Measurements from ENCODE around the gene PAX8. TPM values are rescaled to one million over a fixed set of nuclear protein-coding genes. Genes with fewer than 3 reads are reported as not detected.

Gene PAX8
- total RNA-seq, 4 donors from 2014 or later: 2.3 to 7.7 (median 5.6) TPM

DNA sequence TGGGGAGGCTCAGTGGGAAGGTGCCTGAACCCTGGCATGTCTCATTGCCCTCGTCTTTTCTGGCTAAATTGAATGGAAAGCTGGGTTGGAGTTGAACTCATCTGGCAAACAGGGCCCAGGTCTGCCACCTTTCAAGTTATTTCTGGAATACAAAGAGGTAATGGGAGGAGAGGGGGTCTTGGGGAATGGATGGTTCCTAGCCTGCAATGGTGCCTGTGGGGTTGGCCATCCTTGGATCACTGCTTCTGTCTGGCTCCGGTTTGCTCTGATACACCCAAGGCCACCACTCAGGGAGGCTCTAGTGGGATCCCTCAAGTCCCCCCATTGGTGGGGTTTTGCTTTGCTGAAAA is 59.7 kb downstream of the PAX8 start:
- Histone ChIP-seq H3K9me3 (no peaks in the 10 kb centered on the region), H3K36me3 (no peaks in the 10 kb centered on the region), H3K27ac (no peak overlapping the region), H3K27me3 (no peaks in the 10 kb centered on the region), H3K4me1 (peaks cover 37% of the 10 kb centered on the region), H3K4me3 (no peak overlapping the region)
- no peak for TF ChIP-seq POLR2A (IDR thresholded peaks at IDR 0.05)
- TF ChIP-seq, protein P1, sequence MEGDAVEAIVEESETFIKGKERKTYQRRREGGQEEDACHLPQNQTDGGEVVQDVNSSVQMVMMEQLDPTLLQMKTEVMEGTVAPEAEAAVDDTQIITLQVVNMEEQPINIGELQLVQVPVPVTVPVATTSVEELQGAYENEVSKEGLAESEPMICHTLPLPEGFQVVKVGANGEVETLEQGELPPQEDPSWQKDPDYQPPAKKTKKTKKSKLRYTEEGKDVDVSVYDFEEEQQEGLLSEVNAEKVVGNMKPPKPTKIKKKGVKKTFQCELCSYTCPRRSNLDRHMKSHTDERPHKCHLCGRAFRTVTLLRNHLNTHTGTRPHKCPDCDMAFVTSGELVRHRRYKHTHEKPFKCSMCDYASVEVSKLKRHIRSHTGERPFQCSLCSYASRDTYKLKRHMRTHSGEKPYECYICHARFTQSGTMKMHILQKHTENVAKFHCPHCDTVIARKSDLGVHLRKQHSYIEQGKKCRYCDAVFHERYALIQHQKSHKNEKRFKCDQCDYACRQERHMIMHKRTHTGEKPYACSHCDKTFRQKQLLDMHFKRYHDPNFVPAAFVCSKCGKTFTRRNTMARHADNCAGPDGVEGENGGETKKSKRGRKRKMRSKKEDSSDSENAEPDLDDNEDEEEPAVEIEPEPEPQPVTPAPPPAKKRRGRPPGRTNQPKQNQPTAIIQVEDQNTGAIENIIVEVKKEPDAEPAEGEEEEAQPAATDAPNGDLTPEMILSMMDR (IDR thresholded peaks at IDR 0.05): no peak
- TF ChIP-seq POLR2AphosphoS5 (IDR thresholded peaks at IDR 0.05): no peak
- no peak for TF ChIP-seq EP300 (IDR thresholded peaks at IDR 0.05)
- DNase-seq (ENCODE audit: low spot score in 2 of 2): no peak
- 96% methylated on average over 2 of the region's 2 CpGs for WGBS

DNA sequence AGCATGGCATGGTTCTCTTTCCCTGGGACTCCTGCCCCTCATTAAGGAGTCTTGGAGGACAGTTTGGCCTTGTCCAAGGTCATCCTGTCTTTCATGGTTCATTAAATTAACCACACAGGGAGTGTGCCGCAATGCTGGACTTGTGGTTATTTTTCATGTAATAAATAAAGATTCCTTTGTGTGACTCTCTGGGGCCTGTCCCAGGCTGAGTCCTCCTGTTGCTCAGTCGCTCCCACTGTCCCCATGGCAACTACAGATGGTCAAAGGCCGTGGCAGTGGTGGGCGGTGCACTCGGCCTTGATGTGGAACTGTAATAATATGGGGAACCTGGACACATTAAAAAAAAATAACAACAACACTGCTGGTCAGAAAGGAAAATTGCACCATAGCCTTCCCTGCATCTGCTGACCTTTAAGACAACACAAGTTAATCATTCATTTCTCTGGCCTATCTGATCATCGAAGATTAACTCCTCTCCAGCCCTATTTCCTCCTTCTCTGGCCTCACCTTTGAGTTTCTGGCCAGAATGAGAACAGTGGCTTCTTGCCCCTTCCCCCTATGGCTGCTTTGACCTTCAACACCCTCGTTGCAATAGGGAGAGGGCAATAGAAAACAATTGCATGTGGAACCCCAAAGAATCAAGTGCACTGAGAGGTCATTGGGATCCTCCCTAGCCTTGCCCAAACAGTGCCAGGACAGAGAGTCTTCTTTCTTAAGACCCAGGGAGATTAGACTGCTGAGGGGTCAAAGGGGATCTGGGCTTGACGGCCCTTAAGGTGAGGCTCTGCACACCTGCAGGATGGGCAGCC is 60.2 kb downstream of the PAX8 start:
- 66% methylated on average over 8 of the region's 8 CpGs for WGBS
- H3K36me3 ChIP-seq: no peaks in the 10 kb centered on the region
- H3K27ac ChIP-seq: peak overlapping the region; percentile 74
- H3K9me3 ChIP-seq: no peaks in the 10 kb centered on the region
- no peak for TF ChIP-seq POLR2A (IDR thresholded peaks at IDR 0.05)
- no peak for TF ChIP-seq POLR2AphosphoS5 (IDR thresholded peaks at IDR 0.05)
- TF ChIP-seq, protein P1 (IDR thresholded peaks at IDR 0.05): no peak
- TF ChIP-seq EP300 (IDR thresholded peaks at IDR 0.05): no peak
- H3K27me3 ChIP-seq: no peaks in the 10 kb centered on the region
- H3K4me1 ChIP-seq: peaks cover 40% of the 10 kb centered on the region
- H3K4me3 ChIP-seq: no peak overlapping the region
- no peak for DNase-seq (ENCODE audit: low spot score in 2 of 2)

DNA sequence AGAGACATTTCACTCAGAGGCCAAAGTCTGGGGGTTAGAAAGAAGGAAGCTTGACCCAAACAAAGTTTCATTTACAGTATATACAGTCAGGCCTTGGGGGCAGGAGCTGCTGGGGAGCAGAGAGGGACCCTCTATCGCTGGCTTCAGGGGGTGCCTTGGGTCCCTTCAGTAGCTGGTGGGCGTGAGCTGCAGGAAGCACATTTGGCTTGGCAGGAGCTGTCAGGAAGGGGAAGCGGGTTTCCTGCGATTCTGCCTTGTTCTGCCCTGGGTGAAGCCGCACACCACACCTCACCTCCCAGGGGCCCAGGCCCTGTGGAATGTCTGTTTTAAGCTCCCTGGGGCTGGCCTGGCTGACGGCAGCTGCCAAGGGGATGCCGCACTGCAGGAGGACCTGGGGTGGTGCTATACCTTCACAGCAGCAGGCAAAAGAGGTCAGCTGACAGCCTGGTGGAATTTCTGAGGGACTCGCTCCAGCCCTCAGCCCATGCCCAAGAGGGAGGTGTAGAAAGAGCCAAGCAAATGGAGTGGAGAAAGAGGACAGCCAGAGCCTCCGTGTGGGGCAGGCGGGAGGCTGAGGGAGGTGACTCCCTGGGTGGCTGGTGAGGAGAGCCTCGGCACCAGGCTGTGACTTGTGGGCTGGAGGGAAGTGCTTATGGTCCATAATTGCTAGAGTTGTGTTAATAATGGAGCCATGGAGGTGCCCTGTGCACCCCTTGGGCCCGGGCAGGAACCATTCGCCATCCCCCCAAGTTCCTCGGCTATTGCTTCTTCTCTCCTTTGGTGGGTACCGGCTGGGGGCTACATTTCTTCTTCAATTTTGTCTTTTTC is 61.1 kb downstream of the PAX8 start:
- H3K27ac ChIP-seq: peak overlapping the region; percentile 74
- H3K9me3 ChIP-seq: no peaks in the 10 kb centered on the region
- no peak overlapping the region for H3K4me3 ChIP-seq
- 49% methylated on average over 14 of the region's 15 CpGs for WGBS
- TF ChIP-seq EP300 (IDR thresholded peaks at IDR 0.05) (no peak), POLR2A (IDR thresholded peaks at IDR 0.05) (no peak), POLR2AphosphoS5 (IDR thresholded peaks at IDR 0.05) (no peak)
- TF ChIP-seq, protein P1 (IDR thresholded peaks at IDR 0.05): no peak
- no peak for DNase-seq (ENCODE audit: low spot score in 2 of 2)
- H3K27me3 ChIP-seq: no peaks in the 10 kb centered on the region
- H3K36me3 ChIP-seq: no peaks in the 10 kb centered on the region
- peaks cover 46% of the 10 kb centered on the region for H3K4me1 ChIP-seq

- Histone ChIP-seq H3K27me3 (no peaks in the 10 kb centered on the region), H3K27ac (peak overlapping the region; percentile 74), H3K4me3 (no peak overlapping the region), H3K4me1 (peaks cover 53% of the 10 kb centered on the region), H3K36me3 (no peaks in the 10 kb centered on the region), H3K9me3 (no peaks in the 10 kb centered on the region)
- WGBS: 64% methylated on average over 6 of the region's 6 CpGs
- TF ChIP-seq POLR2A (IDR thresholded peaks at IDR 0.05) (no peak), EP300 (IDR thresholded peaks at IDR 0.05) (no peak), POLR2AphosphoS5 (IDR thresholded peaks at IDR 0.05) (no peak)
- TF ChIP-seq, protein P1 (IDR thresholded peaks at IDR 0.05): no peak
- DNase-seq (ENCODE audit: low spot score in 2 of 2): no peak
These were observed 61.7 kb downstream of the PAX8 start for GRCh38 chr2:113216891-113217454.

DNA sequence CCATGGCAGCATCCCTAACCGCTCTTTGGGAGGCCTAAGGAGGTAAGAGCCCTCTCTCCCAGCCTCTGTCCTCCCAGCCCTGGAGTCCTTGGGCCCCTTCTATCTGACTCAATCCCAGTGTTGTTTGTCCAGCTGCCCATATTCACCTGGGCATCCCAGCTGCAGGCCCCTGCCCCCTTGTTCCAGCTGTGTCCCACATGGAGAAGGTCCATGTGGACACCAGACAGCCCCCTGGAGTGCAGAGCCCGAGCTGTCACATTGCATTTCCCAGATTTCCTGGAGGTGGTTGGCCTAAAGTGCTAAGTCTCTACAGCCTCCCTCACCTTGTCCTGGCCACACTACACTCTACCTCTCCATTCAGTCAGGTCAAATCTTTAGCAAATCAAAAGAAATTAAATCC is 62.4 kb downstream of the PAX8 start:
- Histone ChIP-seq H3K27ac (no peak overlapping the region), H3K36me3 (no peaks in the 10 kb centered on the region), H3K4me3 (no peak overlapping the region), H3K27me3 (no peaks in the 10 kb centered on the region), H3K4me1 (peaks cover 60% of the 10 kb centered on the region), H3K9me3 (no peaks in the 10 kb centered on the region)
- no peak for DNase-seq (ENCODE audit: low spot score in 2 of 2)
- TF ChIP-seq, protein P1 (IDR thresholded peaks at IDR 0.05): no peak
- TF ChIP-seq POLR2AphosphoS5 (IDR thresholded peaks at IDR 0.05) (no peak), EP300 (IDR thresholded peaks at IDR 0.05) (no peak), POLR2A (IDR thresholded peaks at IDR 0.05) (no peak)
- 100% methylated on average over 2 of the region's 2 CpGs for WGBS

Data from suprapubic skin (tissue), 4 donors.